Measurements from ENCODE around the gene PGAM2. TPM values are rescaled to one million over a fixed set of nuclear protein-coding genes. Genes with fewer than 3 reads are reported as not detected.

The PGAM2 gene
- total and polyA plus RNA-seq, 5 donors from 2014 or later: 1.1 TPM; not detected in 4

DNA sequence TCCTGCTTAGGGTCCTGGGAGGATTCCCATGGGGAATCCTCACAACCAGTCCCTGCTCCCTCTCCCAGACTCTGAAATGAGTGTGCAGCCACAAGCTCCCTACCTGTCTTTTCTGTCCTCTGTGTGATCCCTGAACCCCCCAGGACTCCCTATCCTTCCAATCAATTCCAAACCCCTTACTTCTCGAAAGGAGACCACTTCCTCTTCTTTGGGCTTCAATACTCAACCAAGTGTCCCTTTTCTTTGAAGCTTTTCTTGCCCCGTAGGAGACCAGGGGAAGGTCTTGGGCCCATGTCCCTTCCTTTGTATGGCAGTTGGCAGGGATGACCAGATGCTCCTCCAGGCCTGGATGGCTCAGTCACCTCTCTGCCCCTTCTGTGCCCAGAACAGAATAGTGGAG, 40.5 kb upstream of the PGAM2 start:
- Mint-ChIP-seq H3K4me1 (peaks cover 0 to 19% (median 4%) of the 10 kb centered on the region in 4 donors), H3K4me3 (peak overlapping the region; percentile 36 to 90 (median 82)), H3K9me3 (peaks cover 0 to 1% (median 0%) of the 10 kb centered on the region in 7 donors), H3K36me3 (no peaks in the 10 kb centered on the region), H3K27me3 (peaks cover 12% of the 10 kb centered on the region), H3K27ac (peak overlapping the region in 2 of 3 donors; percentile 82 to 84)
- DNase-seq: no peak
- Histone ChIP-seq H3K27me3 (ENCODE audit: control insufficient read depth, insufficient read depth, low read length) (peaks cover 4% of the 10 kb centered on the region), H3K4me1 (ENCODE audit: control insufficient read depth, insufficient read depth, low read length, poor library complexity, severe bottlenecking) (peaks cover 10% of the 10 kb centered on the region), H3K27ac (ENCODE audit: insufficient read depth, low read length, poor library complexity, severe bottlenecking) (no peak overlapping the region), H3K9me3 (ENCODE audit: control insufficient read depth in 2 of 2, low read length in 2 of 2) (no peaks in the 10 kb centered on the region), H3K36me3 (ENCODE audit: control insufficient read depth, insufficient read depth, low read length) (no peaks in the 10 kb centered on the region), H3K4me3 (ENCODE audit: low read depth, low read length) (no peak overlapping the region)
- ATAC-seq (ENCODE audit: low read depth in 2 of 2): no peak

DNA sequence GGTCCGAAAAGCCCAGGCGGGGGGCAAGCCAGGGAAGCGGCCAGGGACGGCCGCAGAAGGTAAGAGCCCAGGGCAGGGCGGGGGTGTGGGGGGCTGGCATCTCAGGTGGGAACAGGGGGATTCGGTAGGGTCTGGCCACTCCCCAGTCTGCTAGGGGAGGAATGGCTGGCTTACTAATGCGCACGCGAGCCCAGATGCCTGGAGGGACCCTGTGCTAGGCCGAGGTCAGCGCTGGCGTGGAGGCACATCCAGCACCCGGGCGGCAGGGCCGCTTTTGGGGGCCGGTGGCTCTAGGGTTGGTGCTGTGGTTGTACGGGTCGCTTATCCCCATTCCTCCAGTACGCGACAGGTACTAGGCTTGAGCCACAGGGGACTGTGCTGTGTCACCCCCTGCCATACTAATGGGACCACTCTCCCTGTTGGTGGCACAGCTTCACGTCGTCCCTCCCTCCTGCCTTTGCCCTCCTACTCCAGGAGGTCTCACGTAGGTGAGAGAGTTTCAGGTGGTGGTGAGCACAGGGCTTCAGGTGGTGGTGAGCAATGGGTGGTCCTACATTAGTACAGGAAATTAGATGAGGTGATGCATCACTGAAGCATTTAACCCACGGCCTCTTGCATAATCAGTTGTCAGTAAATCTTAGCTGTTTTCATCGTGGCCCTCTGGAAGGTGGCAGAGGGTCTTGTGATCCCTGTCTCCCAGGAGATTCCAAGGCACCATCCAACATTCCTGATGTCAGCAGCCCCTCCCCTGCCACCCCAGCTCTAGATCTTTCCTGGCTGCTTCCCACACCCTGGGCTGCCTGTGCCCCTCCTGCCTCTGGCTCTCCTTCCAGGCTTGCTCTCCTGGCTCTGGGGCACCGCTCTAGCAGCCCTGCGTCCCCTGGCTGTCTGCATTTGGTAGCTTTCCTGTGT, 39.7 kb upstream of the PGAM2 start:
- H3K4me1 ChIP-seq (ENCODE audit: control insufficient read depth, insufficient read depth, low read length, poor library complexity, severe bottlenecking): peaks cover 10% of the 10 kb centered on the region
- DNase-seq: no peak
- H3K4me3 ChIP-seq (ENCODE audit: low read depth, low read length): no peak overlapping the region
- peak in 1 of 2 donors; percentile 11 for ATAC-seq (ENCODE audit: low read depth in 2 of 2)
- Mint-ChIP-seq H3K36me3 (no peaks in the 10 kb centered on the region), H3K4me1 (peaks cover 0 to 19% (median 4%) of the 10 kb centered on the region in 4 donors), H3K9me3 (peaks cover 0 to 1% (median 0%) of the 10 kb centered on the region in 7 donors), H3K27me3 (peaks cover 12% of the 10 kb centered on the region), H3K4me3 (peak overlapping the region; percentile 36 to 90 (median 82)), H3K27ac (peak overlapping the region in 2 of 3 donors; percentile 82 to 84)
- no peaks in the 10 kb centered on the region for H3K36me3 ChIP-seq (ENCODE audit: control insufficient read depth, insufficient read depth, low read length)
- H3K27me3 ChIP-seq (ENCODE audit: control insufficient read depth, insufficient read depth, low read length): peaks cover 4% of the 10 kb centered on the region
- no peak overlapping the region for H3K27ac ChIP-seq (ENCODE audit: insufficient read depth, low read length, poor library complexity, severe bottlenecking)
- H3K9me3 ChIP-seq (ENCODE audit: control insufficient read depth in 2 of 2, low read length in 2 of 2): no peaks in the 10 kb centered on the region

DNA sequence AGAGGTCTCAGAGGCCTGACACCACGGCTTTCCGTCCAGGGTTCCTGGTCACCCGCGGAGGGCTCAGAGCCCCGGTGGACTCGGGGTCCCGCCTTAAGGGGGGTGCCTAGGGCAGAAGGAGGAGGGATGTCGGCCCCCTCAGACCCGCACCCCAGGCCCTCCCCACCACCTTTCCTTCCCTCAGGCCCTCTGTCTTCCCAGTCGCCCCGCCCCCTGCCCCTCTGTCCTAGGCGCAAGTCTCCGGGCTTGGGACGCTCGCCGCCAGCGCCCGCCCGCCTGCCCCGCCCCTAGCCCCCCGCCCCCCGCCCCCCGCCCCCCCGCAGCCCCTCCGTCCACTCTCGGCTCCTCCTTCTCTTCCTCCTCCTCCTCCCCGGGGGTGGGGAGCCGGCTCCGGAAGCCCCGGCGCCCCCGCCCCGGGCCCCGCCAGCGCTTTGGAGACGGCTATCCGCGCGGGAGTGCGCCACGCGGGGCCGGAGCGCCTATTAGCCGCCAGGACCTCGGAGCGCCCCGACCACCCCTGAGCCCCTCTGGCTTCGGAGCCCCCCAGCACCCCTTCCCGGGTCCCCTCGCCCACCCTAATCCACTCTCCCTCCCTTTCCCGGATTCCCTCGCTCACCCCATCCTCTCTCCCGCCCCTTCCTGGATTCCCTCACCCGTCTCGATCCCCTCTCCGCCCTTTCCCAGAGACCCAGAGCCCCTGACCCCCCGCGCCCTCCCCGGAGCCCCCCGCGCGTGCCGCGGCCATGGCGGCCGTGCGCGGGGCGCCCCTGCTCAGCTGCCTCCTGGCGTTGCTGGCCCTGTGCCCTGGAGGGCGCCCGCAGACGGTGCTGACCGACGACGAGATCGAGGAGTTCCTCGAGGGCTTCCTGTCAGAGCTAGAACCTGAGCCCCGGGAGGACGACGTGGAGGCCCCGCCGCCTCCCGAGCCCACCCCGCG, 38.8 kb upstream of the PGAM2 start, which contains the start of gene AEBP1:
TSS of gene AEBP1 (plus strand) at position 423 of the 937 bp plus-strand sequence. CDS start at position 744, 321 bp downstream.
- H3K9me3 ChIP-seq (ENCODE audit: control insufficient read depth in 2 of 2, low read length in 2 of 2): no peaks in the 10 kb centered on the region
- peaks cover 0 to 1% (median 0%) of the 10 kb centered on the region in 7 donors for H3K9me3 Mint-ChIP-seq
- peaks cover 4% of the 10 kb centered on the region for H3K27me3 ChIP-seq (ENCODE audit: control insufficient read depth, insufficient read depth, low read length)
- peak within 1 kb of the TSS in 1 of 3 donors; percentile 84 for H3K27ac Mint-ChIP-seq
- H3K27ac ChIP-seq (ENCODE audit: insufficient read depth, low read length, poor library complexity, severe bottlenecking): no peak within 1 kb of the TSS
- H3K4me3 ChIP-seq (ENCODE audit: low read depth, low read length): no peak within 1 kb of the TSS
- no peaks in the 10 kb centered on the region for H3K36me3 ChIP-seq (ENCODE audit: control insufficient read depth, insufficient read depth, low read length)
- DNase-seq: peak in 2 of 3 donors; percentile 21 to 30
- peak within 1 kb of the TSS; percentile 52 to 84 (median 74) for H3K4me3 Mint-ChIP-seq
- peaks cover 12% of the 10 kb centered on the region for H3K27me3 Mint-ChIP-seq
- H3K4me1 ChIP-seq (ENCODE audit: control insufficient read depth, insufficient read depth, low read length, poor library complexity, severe bottlenecking): peaks cover 10% of the 10 kb centered on the region
- peak; percentile 38 to 46 for ATAC-seq (ENCODE audit: low read depth in 2 of 2)
- H3K36me3 Mint-ChIP-seq: no peaks in the 10 kb centered on the region
- peaks cover 0 to 19% (median 4%) of the 10 kb centered on the region in 4 donors for H3K4me1 Mint-ChIP-seq

DNA sequence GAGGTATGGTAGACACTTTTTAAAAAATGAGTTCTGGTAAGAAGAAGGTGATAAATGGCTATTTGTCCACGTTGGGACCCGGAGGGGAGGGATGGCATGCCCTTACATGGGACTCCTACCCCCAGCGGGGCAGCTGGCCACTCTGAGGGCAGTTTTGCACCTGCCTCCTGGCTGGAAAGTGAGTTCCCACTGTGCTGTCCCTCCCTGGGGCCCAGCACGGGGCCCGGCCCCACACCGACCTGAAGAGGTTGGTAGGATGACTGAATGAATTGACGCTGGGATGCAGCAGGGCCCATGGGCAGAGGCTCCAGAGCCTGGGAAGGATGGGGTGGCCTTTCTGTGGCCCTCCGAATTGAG, 38.2 kb upstream of the PGAM2 start:
- H3K9me3 Mint-ChIP-seq: peaks cover 0 to 1% (median 0%) of the 10 kb centered on the region in 7 donors
- peaks cover 4% of the 10 kb centered on the region for H3K27me3 ChIP-seq (ENCODE audit: control insufficient read depth, insufficient read depth, low read length)
- H3K36me3 Mint-ChIP-seq: no peaks in the 10 kb centered on the region
- no peak overlapping the region for H3K4me3 ChIP-seq (ENCODE audit: low read depth, low read length)
- peaks cover 12% of the 10 kb centered on the region for H3K27me3 Mint-ChIP-seq
- H3K4me1 ChIP-seq (ENCODE audit: control insufficient read depth, insufficient read depth, low read length, poor library complexity, severe bottlenecking): peaks cover 10% of the 10 kb centered on the region
- ATAC-seq (ENCODE audit: low read depth in 2 of 2): no peak
- peaks cover 0 to 19% (median 4%) of the 10 kb centered on the region in 4 donors for H3K4me1 Mint-ChIP-seq
- no peak overlapping the region for H3K27ac Mint-ChIP-seq
- H3K4me3 Mint-ChIP-seq: peak overlapping the region; percentile 52 to 78 (median 64)
- no peaks in the 10 kb centered on the region for H3K36me3 ChIP-seq (ENCODE audit: control insufficient read depth, insufficient read depth, low read length)
- H3K27ac ChIP-seq (ENCODE audit: insufficient read depth, low read length, poor library complexity, severe bottlenecking): no peak overlapping the region
- DNase-seq: no peak
- no peaks in the 10 kb centered on the region for H3K9me3 ChIP-seq (ENCODE audit: control insufficient read depth in 2 of 2, low read length in 2 of 2)

DNA sequence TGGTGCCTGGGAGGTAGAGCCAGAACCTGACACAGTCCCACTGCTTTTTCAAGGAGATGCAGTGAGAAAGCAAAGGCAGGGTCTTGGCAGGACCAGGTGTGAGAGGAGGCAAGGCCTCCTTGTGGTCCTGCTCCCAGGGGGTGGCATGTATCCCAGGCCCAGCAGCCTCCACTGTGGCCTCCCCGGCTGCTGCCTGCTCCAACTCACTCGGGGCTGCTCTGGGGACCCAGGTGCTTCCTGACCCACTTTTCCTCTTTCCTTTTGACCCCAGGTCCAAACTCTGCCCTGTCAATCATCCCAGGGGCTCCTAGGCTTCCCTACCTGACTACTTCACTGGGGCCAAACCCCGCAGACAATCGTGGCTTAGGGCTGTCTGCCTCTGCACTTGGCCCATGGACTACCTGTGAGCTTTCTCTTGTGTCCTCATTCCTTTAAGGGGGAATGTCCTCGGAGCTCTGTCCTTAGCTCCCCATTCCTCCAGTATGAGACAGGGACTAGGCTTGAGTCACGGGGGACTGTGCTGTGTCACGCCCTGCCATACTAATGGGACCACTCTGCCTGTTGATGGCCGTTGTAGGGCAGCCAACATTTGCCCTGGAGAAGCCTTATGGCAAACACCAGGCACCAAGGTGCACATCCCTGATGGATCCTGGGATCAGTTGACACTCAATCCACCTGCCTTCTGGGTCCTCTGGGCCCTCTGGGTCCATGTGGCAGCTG, 37.6 kb upstream of the PGAM2 start:
- Mint-ChIP-seq H3K27me3 (peaks cover 12% of the 10 kb centered on the region), H3K4me1 (peaks cover 0 to 19% (median 4%) of the 10 kb centered on the region in 4 donors), H3K4me3 (peak overlapping the region; percentile 52 to 78 (median 64)), H3K27ac (no peak overlapping the region), H3K36me3 (no peaks in the 10 kb centered on the region), H3K9me3 (peaks cover 0 to 1% (median 0%) of the 10 kb centered on the region in 7 donors)
- H3K4me3 ChIP-seq (ENCODE audit: low read depth, low read length): no peak overlapping the region
- ATAC-seq (ENCODE audit: low read depth in 2 of 2) (no peak), DNase-seq (no peak)
- peaks cover 4% of the 10 kb centered on the region for H3K27me3 ChIP-seq (ENCODE audit: control insufficient read depth, insufficient read depth, low read length)
- no peaks in the 10 kb centered on the region for H3K9me3 ChIP-seq (ENCODE audit: control insufficient read depth in 2 of 2, low read length in 2 of 2)
- H3K36me3 ChIP-seq (ENCODE audit: control insufficient read depth, insufficient read depth, low read length): no peaks in the 10 kb centered on the region
- H3K27ac ChIP-seq (ENCODE audit: insufficient read depth, low read length, poor library complexity, severe bottlenecking): no peak overlapping the region
- H3K4me1 ChIP-seq (ENCODE audit: control insufficient read depth, insufficient read depth, low read length, poor library complexity, severe bottlenecking): peaks cover 10% of the 10 kb centered on the region

DNA sequence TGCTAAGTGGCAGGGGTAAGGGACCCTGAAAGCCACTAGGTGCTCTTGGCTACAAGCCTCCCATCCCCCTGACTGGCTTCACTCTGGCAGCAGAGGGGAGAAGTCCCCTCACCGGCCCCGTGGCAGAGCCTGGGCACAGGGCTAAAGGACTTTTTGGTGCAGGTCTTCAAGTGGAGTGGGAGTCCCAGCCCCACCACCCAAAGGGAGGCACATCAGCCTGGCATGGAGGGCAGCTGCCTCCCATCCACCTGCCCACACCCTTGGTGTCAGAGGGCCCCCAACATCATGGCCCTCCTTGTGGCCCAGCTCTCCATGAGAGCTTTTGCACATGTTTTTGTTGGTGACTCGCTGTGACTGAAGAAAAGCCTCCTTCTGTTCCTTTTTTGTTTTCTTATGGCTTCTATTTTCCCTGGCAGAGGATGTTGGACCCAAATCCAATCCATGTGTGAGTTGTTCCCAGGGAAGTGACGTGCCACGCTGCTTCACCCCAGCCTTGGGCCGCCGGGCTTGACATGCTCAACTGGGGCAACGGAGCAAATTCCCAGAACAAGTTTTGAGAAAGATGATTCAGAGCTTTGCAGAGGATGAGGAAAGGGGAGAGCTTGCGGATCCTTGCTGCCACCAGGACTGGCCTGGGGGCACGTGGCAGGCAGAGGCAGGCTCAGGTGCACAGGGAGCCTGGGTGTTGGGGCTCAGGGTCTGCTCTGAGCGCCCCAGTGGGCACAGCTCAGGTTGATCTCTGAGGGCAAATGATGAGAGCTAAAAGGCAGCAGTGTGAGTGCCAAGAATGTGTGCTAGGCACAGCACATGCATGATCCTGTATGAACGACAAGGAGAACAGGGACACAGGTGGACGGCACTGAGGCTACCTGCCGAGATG, 36.8 kb upstream of the PGAM2 start:
- DNase-seq (no peak), ATAC-seq (ENCODE audit: low read depth in 2 of 2) (no peak)
- H3K4me3 Mint-ChIP-seq: peak overlapping the region in 3 of 4 donors; percentile 24 to 72 (median 57)
- Histone ChIP-seq H3K27ac (ENCODE audit: insufficient read depth, low read length, poor library complexity, severe bottlenecking) (no peak overlapping the region), H3K36me3 (ENCODE audit: control insufficient read depth, insufficient read depth, low read length) (no peaks in the 10 kb centered on the region), H3K9me3 (ENCODE audit: control insufficient read depth in 2 of 2, low read length in 2 of 2) (no peaks in the 10 kb centered on the region), H3K4me3 (ENCODE audit: low read depth, low read length) (no peak overlapping the region), H3K27me3 (ENCODE audit: control insufficient read depth, insufficient read depth, low read length) (peaks cover 4% of the 10 kb centered on the region), H3K4me1 (ENCODE audit: control insufficient read depth, insufficient read depth, low read length, poor library complexity, severe bottlenecking) (peaks cover 13% of the 10 kb centered on the region)
- H3K27ac Mint-ChIP-seq: peak overlapping the region in 1 of 3 donors; percentile 31
- no peaks in the 10 kb centered on the region for H3K36me3 Mint-ChIP-seq
- H3K9me3 Mint-ChIP-seq: peaks cover 0 to 1% (median 0%) of the 10 kb centered on the region in 7 donors
- H3K4me1 Mint-ChIP-seq: peaks cover 0 to 26% (median 10%) of the 10 kb centered on the region in 4 donors
- peaks cover 14% of the 10 kb centered on the region for H3K27me3 Mint-ChIP-seq

Measured in CD4-positive, CD25-positive, alpha-beta regulatory T cell (primary cell).